Coronary artery (tissue), 2 donors: ENCODE data around the gene SPAG4.

Experiments used
- DNase-seq: peaks from one replicate; pipeline ENCODE4 v3.0.0-alpha.2; 2017; ENCODE audit warnings: low spot score
- H3K27ac ChIP-seq, 2 donors: fragments of 200-600 bp; sonication (generic); one replicate each; pipeline ENCODE4 v1.5.1; 2016 to 2019
- H3K4me3 ChIP-seq: fragments of 200-600 bp; sonication (generic); 2 replicates; pipeline ENCODE4 v1.5.1; 2016; ENCODE audit warnings: mild to moderate bottlenecking, moderate library complexity
- TF ChIP-seq, protein P1 (sequence below): fragments of 200-600 bp; sonication (generic); IDR thresholded peaks from one replicate; pipeline ENCODE4 v1.5.1; 2019; ENCODE audit warnings: antibody characterized with exemption

SPAG4 gene

DNA sequence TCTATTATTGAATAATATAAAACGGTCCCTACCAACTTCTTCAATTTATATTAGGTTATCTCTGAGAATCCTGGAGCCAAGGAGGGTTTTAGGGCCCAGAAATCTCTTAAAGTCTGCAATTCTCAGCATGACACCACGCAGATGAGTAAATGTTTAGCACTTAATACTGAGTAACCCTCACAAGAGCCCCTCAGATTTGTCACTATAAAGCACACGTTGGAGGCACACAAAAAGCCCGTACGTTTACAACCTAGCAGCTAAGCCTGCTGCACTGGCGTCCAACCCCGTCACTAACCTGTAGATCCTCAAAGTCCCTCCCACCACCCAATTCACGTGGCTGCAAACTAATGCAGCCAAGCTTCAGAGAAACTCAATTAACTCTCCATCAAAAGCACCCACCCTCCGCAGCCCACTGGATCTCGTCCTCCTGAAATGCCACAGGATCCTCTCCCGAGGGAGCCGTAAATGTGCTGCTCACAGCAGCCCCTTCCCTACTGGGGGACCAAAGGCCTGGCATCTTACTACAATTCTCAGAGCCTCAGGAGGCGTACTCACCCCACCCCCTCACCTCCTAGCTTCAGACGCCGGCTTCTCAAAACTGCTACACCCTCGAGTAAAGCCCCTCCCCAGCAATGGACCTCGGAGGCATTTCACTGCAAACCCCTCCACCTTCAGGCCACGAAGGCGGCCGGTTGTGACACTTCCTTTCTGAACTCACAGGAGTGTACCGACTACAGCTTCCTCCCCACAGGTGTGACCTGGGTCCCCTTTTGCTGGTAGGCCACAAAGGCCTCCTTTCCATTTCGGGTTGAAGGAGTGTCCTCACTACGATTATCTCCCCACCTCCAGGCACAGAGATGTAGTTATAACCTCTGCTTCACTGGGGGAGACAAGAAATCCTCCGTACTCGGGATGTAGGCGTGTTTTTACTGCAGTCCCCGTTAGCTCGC lies 48.2 kb downstream of the SPAG4 start:
- peak overlapping the region; percentile 97 for H3K27ac ChIP-seq
- DNase-seq = peak; percentile 76
- peak overlapping the region; percentile 88 for H3K4me3 ChIP-seq
- TF ChIP-seq, protein P1, sequence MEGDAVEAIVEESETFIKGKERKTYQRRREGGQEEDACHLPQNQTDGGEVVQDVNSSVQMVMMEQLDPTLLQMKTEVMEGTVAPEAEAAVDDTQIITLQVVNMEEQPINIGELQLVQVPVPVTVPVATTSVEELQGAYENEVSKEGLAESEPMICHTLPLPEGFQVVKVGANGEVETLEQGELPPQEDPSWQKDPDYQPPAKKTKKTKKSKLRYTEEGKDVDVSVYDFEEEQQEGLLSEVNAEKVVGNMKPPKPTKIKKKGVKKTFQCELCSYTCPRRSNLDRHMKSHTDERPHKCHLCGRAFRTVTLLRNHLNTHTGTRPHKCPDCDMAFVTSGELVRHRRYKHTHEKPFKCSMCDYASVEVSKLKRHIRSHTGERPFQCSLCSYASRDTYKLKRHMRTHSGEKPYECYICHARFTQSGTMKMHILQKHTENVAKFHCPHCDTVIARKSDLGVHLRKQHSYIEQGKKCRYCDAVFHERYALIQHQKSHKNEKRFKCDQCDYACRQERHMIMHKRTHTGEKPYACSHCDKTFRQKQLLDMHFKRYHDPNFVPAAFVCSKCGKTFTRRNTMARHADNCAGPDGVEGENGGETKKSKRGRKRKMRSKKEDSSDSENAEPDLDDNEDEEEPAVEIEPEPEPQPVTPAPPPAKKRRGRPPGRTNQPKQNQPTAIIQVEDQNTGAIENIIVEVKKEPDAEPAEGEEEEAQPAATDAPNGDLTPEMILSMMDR = no peak

DNA sequence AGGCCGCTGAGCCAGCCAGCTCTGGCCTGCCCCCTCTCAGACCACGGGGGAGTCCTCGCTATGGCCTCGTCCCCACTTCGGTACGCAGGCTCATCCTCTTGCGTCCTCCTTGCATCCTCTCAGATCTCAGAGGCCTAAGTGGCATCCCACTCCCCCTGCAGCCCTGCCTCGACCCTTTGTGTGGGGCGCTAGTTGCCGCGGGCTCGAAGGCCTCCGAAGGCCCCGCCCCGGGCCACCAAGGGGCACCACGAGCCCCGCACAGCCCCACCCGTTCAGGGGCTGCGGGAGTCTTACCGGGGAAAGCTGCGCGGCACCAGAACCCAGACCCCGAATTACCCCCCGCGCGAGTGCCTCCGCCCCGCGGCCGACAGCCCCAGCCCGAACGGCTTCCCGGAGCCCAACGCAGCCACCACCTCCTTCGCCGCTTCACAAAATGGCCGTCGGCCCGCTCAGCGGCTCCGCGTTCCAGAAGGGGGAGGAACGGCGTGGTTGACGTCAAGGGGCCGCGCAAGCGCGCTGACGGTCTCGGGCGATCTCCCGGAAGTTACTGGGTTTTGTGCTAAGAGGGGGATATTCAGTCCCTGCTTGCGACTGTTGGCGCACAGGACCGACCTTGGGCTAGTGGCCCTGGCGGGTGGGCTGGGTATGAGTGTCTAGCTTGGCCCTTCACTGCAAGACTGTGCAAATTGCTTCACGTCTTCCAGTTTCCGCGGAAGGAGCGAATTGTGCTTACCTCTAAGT lies 49.0 kb downstream of the SPAG4 start, which contains the start of the genes CPNE1 and RBM12:
CPNE1 (minus strand) TSS at position 435 of the 741 bp plus-strand sequence. CDS start 31,977 bp downstream, outside the sequence.
RBM12 (minus strand) TSS at position 435 of the 741 bp plus-strand sequence. CDS start 9,578 bp downstream, outside the sequence.
- TF ChIP-seq, protein P1 = no peak
- peak within 1 kb of the TSS; percentile 97 for H3K27ac ChIP-seq
- peak within 1 kb of the TSS; percentile 88 for H3K4me3 ChIP-seq
- peak; percentile 95 for DNase-seq

DNA sequence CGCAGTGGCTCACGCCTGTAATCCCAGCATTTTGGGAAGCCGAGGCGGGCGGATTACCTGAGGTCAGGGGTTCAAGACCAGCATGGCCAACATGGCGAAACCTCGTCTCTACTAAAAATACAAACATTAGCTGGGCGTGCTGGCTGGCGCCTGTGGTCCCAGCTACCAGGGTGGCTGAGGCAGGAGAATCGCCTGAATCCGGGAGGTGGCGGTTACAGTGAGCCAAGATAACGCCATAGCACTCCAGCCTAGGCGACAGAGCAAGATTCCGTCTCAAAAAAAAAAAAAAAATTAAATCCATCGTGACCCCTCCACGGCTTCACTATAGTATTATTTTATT lies 50.3 kb downstream of the SPAG4 start:
- TF ChIP-seq, protein P1 = no peak
- H3K4me3 ChIP-seq = no peak overlapping the region
- H3K27ac ChIP-seq = no peak overlapping the region
- DNase-seq = no peak

DNA sequence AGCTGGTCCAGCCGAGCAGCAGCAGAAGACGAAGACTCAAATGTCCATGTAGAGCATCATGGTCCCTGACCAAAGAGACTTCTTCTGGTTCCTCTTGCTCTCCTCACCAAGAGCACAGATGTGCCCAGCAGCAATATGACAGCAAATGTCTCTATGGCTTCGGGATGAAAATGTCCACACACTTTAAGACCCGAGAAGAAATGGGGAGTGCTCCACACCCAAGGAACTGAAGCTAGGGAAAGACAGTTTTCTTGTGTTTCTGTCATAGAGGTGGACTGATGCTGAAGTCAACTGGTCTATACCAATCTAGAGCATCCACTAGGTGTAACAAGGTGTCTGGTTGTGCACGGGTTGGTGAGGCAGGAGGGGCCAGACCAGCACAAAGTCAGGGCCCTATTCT lies 53.6 kb downstream of the SPAG4 start:
- H3K27ac ChIP-seq = no peak overlapping the region
- H3K4me3 ChIP-seq = no peak overlapping the region
- no peak for DNase-seq
- TF ChIP-seq, protein P1 = no peak

DNA sequence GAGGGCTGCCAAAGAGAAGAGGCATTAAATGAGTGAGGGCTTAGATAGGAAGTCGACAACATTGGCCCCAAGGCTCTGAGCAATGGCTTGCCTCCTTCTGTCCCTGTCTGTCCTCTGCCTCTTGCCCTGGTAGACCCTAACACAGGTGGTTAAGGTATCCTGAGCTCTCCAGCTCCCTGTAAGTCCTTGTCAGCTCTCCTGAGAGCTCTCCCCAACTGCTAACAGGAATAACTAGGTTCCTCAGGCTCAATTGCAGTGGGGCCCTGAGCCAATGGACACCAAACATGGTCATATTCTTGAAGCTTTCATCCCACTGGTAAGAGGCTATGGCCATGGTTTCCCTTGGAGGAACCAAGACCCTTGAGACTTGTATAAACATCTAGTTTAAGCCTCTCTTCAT lies 54.1 kb downstream of the SPAG4 start:
- no peak for DNase-seq
- TF ChIP-seq, protein P1 = no peak
- Histone ChIP-seq H3K27ac (no peak overlapping the region), H3K4me3 (no peak overlapping the region)
